ENCODE data around the gene GALNT10.

Gene GALNT10

DNA sequence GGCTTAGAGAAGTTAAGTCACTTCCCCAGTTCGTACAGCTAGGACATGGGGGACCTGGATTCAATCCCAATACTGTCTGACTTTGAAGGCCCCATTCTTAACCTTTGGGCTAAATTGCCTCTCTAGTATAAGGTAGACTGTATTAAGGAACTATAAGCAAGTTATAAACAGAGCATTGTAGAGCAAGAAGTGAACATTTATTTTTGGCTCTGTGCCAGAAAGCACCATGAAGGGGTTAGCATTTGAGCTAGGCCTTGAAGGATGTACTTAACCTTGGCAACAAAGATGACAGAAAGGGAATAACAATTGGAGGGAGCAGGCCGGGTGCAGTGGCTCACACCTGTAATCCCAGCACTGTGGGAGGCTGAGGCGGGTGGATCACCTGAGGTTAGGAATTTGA lies 32.8 kb downstream of the GALNT10 start:
- H3K27ac ChIP-seq = no peak overlapping the region
- TF ChIP-seq ZFX (IDR thresholded peaks at IDR 0.05; ENCODE audit: borderline replicate concordance) = no peak
- TF ChIP-seq, protein P1, sequence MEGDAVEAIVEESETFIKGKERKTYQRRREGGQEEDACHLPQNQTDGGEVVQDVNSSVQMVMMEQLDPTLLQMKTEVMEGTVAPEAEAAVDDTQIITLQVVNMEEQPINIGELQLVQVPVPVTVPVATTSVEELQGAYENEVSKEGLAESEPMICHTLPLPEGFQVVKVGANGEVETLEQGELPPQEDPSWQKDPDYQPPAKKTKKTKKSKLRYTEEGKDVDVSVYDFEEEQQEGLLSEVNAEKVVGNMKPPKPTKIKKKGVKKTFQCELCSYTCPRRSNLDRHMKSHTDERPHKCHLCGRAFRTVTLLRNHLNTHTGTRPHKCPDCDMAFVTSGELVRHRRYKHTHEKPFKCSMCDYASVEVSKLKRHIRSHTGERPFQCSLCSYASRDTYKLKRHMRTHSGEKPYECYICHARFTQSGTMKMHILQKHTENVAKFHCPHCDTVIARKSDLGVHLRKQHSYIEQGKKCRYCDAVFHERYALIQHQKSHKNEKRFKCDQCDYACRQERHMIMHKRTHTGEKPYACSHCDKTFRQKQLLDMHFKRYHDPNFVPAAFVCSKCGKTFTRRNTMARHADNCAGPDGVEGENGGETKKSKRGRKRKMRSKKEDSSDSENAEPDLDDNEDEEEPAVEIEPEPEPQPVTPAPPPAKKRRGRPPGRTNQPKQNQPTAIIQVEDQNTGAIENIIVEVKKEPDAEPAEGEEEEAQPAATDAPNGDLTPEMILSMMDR (IDR thresholded peaks at IDR 0.05) = no peak

DNA sequence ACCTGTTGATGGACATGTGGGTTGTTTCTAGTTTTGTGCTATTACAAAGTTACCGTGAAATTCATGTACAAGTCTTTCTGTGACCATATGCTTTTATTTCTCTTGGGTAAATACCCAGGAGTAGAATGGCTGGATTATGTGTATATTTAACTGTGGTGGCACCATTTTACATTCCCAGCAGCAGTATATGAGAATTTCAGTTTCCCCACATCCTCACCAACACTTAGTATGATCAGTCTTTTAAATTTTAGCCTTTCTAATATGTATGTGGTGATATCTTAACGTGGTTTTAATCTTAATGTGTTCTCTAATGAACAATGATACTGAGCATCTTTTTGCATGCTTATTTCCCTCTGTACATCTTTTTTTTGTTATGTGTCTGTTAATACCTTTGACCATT lies 36.6 kb downstream of the GALNT10 start:
- TF ChIP-seq, protein P1 (IDR thresholded peaks at IDR 0.05) = no peak
- TF ChIP-seq ZFX (IDR thresholded peaks at IDR 0.05; ENCODE audit: borderline replicate concordance) = no peak
- H3K27ac ChIP-seq = no peak overlapping the region

DNA sequence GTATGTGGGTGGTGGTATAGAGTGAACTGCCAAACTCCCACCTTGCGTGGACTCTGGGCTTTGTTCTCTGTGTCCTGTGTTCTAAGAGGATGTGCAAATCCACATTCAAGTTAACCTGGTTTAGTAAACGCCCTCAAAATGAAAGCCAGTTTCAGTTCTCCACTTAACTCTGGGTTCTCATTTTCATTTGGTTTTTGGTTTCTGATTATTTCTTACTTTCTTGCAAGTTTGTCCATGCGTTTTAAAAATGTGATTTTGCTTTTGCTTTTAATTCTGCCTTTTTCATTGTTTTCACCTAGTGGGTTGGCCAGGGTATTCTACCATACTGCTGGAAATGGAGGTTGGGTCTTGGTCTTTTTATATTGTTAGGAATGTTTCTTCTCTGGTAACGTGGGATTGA lies 38.2 kb downstream of the GALNT10 start:
- no peak for TF ChIP-seq ZFX (IDR thresholded peaks at IDR 0.05; ENCODE audit: borderline replicate concordance)
- TF ChIP-seq, protein P1 (IDR thresholded peaks at IDR 0.05) = no peak
- no peak overlapping the region for H3K27ac ChIP-seq

DNA sequence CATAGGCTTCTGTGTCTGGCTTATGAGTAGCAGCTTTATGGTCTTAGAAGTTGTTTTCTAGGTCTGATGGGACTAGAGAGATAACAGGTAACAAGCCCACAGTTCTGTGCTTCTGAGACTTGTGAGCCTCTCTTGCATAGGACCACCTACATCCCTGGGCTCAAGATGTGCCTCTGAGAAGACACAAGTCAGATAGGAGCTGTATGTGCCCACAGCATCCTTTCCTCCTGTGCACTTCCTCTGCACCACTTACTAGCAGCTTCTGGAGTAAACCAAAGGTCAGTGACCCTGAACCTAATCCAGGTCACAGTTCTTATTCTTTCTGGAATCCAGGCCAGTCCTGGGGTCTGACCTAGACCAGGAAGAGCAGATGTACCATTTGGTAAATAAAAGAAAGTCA lies 40.0 kb downstream of the GALNT10 start:
- no peak overlapping the region for H3K27ac ChIP-seq
- TF ChIP-seq, protein P1 (IDR thresholded peaks at IDR 0.05) = no peak
- no peak for TF ChIP-seq ZFX (IDR thresholded peaks at IDR 0.05; ENCODE audit: borderline replicate concordance)

DNA sequence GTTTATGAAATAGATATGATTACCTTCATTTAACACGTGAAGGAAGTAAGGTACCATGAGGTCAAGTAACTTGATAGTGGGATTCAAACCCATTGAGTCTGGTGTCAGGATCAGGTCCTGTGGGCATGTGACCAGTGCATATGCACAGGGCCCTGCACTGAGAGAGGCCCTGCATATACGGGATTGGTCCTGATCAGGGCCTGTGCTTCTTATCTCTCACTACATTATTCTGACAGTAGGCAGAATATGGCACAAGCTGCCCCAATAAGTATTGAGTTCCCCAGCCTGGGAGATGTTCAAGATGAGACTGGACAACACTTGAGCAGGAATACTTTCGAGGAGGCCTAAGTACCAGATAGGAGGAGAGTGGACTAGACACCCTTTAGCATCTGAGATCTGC lies 44.0 kb downstream of the GALNT10 start:
- no peak for TF ChIP-seq ZFX (IDR thresholded peaks at IDR 0.05; ENCODE audit: borderline replicate concordance)
- TF ChIP-seq, protein P1 (IDR thresholded peaks at IDR 0.05) = no peak
- no peak overlapping the region for H3K27ac ChIP-seq

DNA sequence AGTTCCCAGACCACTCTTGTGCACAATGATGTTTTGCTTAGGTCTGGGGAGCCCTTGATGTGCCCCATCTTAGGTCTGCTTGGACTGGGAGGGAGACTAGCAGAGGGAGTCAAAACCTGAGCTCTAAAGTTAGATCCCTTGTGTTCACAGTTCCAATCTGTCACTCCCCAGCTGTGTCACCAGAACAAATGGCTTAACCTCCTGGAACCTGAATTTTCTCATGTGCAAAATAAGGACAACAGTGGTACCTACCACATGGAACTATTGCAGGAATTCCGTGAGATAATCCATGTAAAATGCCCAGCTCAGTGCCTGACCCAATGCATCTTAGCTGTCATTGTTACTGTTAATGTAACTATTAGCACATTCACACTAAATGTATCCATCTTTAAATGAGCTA lies 45.5 kb downstream of the GALNT10 start:
- H3K27ac ChIP-seq = no peak overlapping the region
- no peak for TF ChIP-seq ZFX (IDR thresholded peaks at IDR 0.05; ENCODE audit: borderline replicate concordance)
- TF ChIP-seq, protein P1 (IDR thresholded peaks at IDR 0.05) = no peak

DNA sequence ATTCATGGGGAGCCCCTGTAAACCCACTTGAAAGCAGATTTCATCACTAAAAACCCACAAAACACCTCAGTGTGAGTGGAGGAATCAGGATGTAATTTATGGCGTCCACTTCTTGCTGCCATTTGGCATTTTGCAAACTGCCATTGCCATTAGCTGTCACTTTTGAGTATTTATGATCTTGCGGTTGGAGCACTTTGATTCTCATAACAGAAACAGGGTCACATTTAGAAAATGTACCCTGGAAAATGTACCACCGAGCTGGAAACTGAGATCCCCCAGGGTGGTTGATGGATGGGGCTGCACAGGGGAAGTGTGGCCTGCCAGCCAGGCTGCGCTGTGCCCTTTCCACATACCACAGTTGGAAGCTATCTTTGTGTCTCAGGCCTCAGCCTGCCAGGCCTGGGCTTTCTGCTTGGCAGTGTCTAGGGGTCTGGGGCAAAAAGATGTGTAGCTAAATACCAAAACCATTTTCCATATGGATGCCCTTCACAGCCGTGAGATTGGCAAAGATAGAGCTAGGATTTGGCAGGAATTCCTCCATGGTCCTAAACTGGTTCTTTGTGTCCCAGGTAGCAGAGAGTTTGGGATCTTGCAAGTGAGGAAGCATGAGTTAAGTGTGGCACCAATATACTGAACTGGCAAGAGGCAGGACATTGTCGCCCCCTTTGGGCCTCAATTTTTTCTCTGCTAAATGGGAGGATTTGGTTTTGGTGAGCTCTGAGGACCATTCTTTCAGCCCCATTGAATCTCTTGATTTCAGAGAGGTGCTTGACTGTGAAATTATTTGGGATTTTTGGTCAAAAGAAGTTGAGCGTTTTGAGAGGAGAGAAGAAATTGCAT lies 46.2 kb downstream of the GALNT10 start:
- TF ChIP-seq ZFX (IDR thresholded peaks at IDR 0.05; ENCODE audit: borderline replicate concordance) = no peak
- TF ChIP-seq, protein P1 (IDR thresholded peaks at IDR 0.05) = no peak
- H3K27ac ChIP-seq = no peak overlapping the region
